HG03175 (cell line): ENCODE data around the gene ETV3.

Experiments
- ATAC-seq: cut with Tn5 transposase; IDR thresholded peaks from one replicate; pipeline ENCODE4 v1.9.1; 2021; ENCODE audit warnings: mild to moderate bottlenecking, moderate library complexity; ENCODE audit not compliant: unreplicated experiment

The ETV3 gene

GRCh38 chr1:157162345-157162744, 24.1 kb upstream of the ETV3 start:
- no peak for ATAC-seq

- ATAC-seq, result no peak
These were observed 23.7 kb upstream of the ETV3 start for GRCh38 chr1:157161901-157162300.

GRCh38 chr1:157158967-157159366, 20.8 kb upstream of the ETV3 start:
- no peak for ATAC-seq

GRCh38 chr1:157157501-157158190, 19.5 kb upstream of the ETV3 start:
- ATAC-seq, result no peak

GRCh38 chr1:157156058-157156541, 17.9 kb upstream of the ETV3 start:
- no peak for ATAC-seq

- no peak for ATAC-seq
These were observed 17.5 kb upstream of the ETV3 start for GRCh38 chr1:157155658-157156057.

GRCh38 chr1:157154940-157155514, 16.8 kb upstream of the ETV3 start:
- ATAC-seq, result no peak

GRCh38 chr1:157154291-157154690, 16.1 kb upstream of the ETV3 start:
- no peak for ATAC-seq

GRCh38 chr1:157153746-157154145, 15.6 kb upstream of the ETV3 start:
- no peak for ATAC-seq

- ATAC-seq, result no peak
These were observed 14.3 kb upstream of the ETV3 start for GRCh38 chr1:157152510-157152909.

GRCh38 chr1:157151506-157151905, 13.3 kb upstream of the ETV3 start:
- ATAC-seq, result no peak

- ATAC-seq, result no peak
These were observed 12.9 kb upstream of the ETV3 start for GRCh38 chr1:157151073-157151472.

- ATAC-seq, result no peak
These were observed 12.4 kb upstream of the ETV3 start for GRCh38 chr1:157150631-157151030.

GRCh38 chr1:157147906-157148700, 9.9 kb upstream of the ETV3 start:
- ATAC-seq, result no peak

- no peak for ATAC-seq
These were observed 8.8 kb upstream of the ETV3 start for GRCh38 chr1:157147037-157147436.

- no peak for ATAC-seq
These were observed 8.0 kb upstream of the ETV3 start for GRCh38 chr1:157146244-157146643.

- ATAC-seq, result no peak
These were observed 6.9 kb upstream of the ETV3 start for GRCh38 chr1:157145076-157145475.

GRCh38 chr1:157144509-157144908, 6.3 kb upstream of the ETV3 start:
- ATAC-seq, result no peak

GRCh38 chr1:157142765-157143423, 4.7 kb upstream of the ETV3 start:
- no peak for ATAC-seq

GRCh38 chr1:157142201-157142600, 4.0 kb upstream of the ETV3 start:
- no peak for ATAC-seq

GRCh38 chr1:157141212-157141855, 3.1 kb upstream of the ETV3 start:
- no peak for ATAC-seq
